Activated naive CD4-positive, alpha-beta T cell (primary cell): ENCODE data around the gene CGNL1.

Experiments used
- DNase-seq, 4 experiments: peaks; one replicate each; lab custom pipeline; 2025; lab: John Stamatoyannopoulos, UW

The CGNL1 gene

GRCh38 chr15:57354436-57355123 is 21.7 kb upstream of the CGNL1 start:
- DNase-seq = no peak

GRCh38 chr15:57355259-57355658 is 21.0 kb upstream of the CGNL1 start:
- DNase-seq = no peak

GRCh38 chr15:57356178-57356577 is 20.1 kb upstream of the CGNL1 start:
- DNase-seq = no peak

- DNase-seq = no peak
Observed at GRCh38 chr15:57356636-57357035, 19.7 kb upstream of the CGNL1 start.

GRCh38 chr15:57357799-57358198 is 18.5 kb upstream of the CGNL1 start:
- DNase-seq = no peak

GRCh38 chr15:57358571-57358970 is 17.7 kb upstream of the CGNL1 start:
- no peak for DNase-seq

GRCh38 chr15:57363661-57364060 is 12.6 kb upstream of the CGNL1 start:
- no peak for DNase-seq

- DNase-seq = no peak
Observed at GRCh38 chr15:57364282-57365007, 11.9 kb upstream of the CGNL1 start.

GRCh38 chr15:57367556-57367955 is 8.7 kb upstream of the CGNL1 start:
- DNase-seq = no peak

- DNase-seq = no peak
Observed at GRCh38 chr15:57370929-57371328, 5.4 kb upstream of the CGNL1 start.

GRCh38 chr15:57373251-57373881 is 2.9 kb upstream of the CGNL1 start:
- DNase-seq = no peak

GRCh38 chr15:57373882-57374276 is 2.4 kb upstream of the CGNL1 start:
- no peak for DNase-seq

- DNase-seq = no peak
Observed at GRCh38 chr15:57376696-57377477, 582 bp downstream of the CGNL1 start.

- DNase-seq = no peak
Observed at GRCh38 chr15:57377478-57377847, 1.2 kb downstream of the CGNL1 start.

GRCh38 chr15:57379487-57379886 is 3.2 kb downstream of the CGNL1 start:
- DNase-seq = no peak

GRCh38 chr15:57380854-57381253 is 4.5 kb downstream of the CGNL1 start:
- no peak for DNase-seq

GRCh38 chr15:57382215-57382614 is 5.9 kb downstream of the CGNL1 start:
- DNase-seq = no peak

- DNase-seq = no peak
Observed at GRCh38 chr15:57382969-57383368, 6.7 kb downstream of the CGNL1 start.

GRCh38 chr15:57384024-57384423 is 7.7 kb downstream of the CGNL1 start:
- DNase-seq = no peak

GRCh38 chr15:57384816-57385215 is 8.5 kb downstream of the CGNL1 start:
- DNase-seq = no peak

GRCh38 chr15:57385923-57386390 is 9.7 kb downstream of the CGNL1 start:
- no peak for DNase-seq

- DNase-seq = no peak
Observed at GRCh38 chr15:57386976-57387375, 10.7 kb downstream of the CGNL1 start.
